B cell (primary cell): ENCODE data around the gene ARPC4.

Experiments used
- CTCF ChIP-seq: fragments of 200-600 bp; IDR thresholded peaks from one replicate; pipeline ENCODE4 v1.8.0; 2022; ENCODE audit warnings: antibody characterized with exemption, mild to moderate bottlenecking
- EZH2 ChIP-seq: IDR thresholded peaks from 2 replicates; pipeline ENCODE4 v1.6.1; 2012; ENCODE audit warnings: borderline replicate concordance, low read depth, mild to moderate bottlenecking, moderate library complexity, low read length; ENCODE audit not compliant: insufficient read depth, poor library complexity, severe bottlenecking

GRCh38 chr3:9754678-9755077 is 38.2 kb upstream of the ARPC4 start:
- TF ChIP-seq CTCF (no peak), EZH2 (no peak)
